NCI-H748 (cell line): ENCODE measurements around the gene PBX3.

Experiments used
- DNase-seq: peaks from one replicate; lab custom pipeline; 2025; ENCODE audit not compliant: unreplicated experiment; lab: John Stamatoyannopoulos, UW

Gene PBX3

GRCh38 chr9:125942125-125942524, 195.0 kb downstream of the PBX3 start:
- no peak for DNase-seq

- DNase-seq, result no peak
Observed at GRCh38 chr9:125943831-125944230, 196.7 kb downstream of the PBX3 start.

- no peak for DNase-seq
Observed at GRCh38 chr9:125946397-125946796, 199.2 kb downstream of the PBX3 start.

- no peak for DNase-seq
Observed at GRCh38 chr9:125948887-125949596, 201.9 kb downstream of the PBX3 start.

- peak; percentile 13 for DNase-seq
Observed at GRCh38 chr9:125949703-125950460, 202.7 kb downstream of the PBX3 start.

GRCh38 chr9:125950880-125951471, 203.8 kb downstream of the PBX3 start:
- DNase-seq, result peak; percentile 30

GRCh38 chr9:125953314-125954019, 206.3 kb downstream of the PBX3 start:
- no peak for DNase-seq

- DNase-seq, result no peak
Observed at GRCh38 chr9:125956102-125956501, 208.9 kb downstream of the PBX3 start.

GRCh38 chr9:125959315-125959714, 212.1 kb downstream of the PBX3 start:
- DNase-seq, result no peak

- no peak for DNase-seq
Observed at GRCh38 chr9:125959951-125960619, 212.9 kb downstream of the PBX3 start.

- no peak for DNase-seq
Observed at GRCh38 chr9:125960626-125961025, 213.5 kb downstream of the PBX3 start.

GRCh38 chr9:125961072-125961471, 213.9 kb downstream of the PBX3 start:
- no peak for DNase-seq

GRCh38 chr9:125963932-125964331, 216.8 kb downstream of the PBX3 start:
- DNase-seq, result no peak

GRCh38 chr9:125964702-125965225, 217.6 kb downstream of the PBX3 start:
- no peak for DNase-seq

GRCh38 chr9:125965477-125965876, 218.3 kb downstream of the PBX3 start:
- no peak for DNase-seq

- DNase-seq, result no peak
Observed at GRCh38 chr9:125966466-125966865, 219.3 kb downstream of the PBX3 start.

- no peak for DNase-seq
Observed at GRCh38 chr9:125966959-125967711, 220.0 kb downstream of the PBX3 start.

GRCh38 chr9:125968714-125969374, 221.7 kb downstream of the PBX3 start:
- DNase-seq, result no peak

GRCh38 chr9:125969462-125969861, 222.3 kb downstream of the PBX3 start:
- DNase-seq, result no peak
